ENCODE data around the gene TRIM9.

TRIM9 gene

DNA sequence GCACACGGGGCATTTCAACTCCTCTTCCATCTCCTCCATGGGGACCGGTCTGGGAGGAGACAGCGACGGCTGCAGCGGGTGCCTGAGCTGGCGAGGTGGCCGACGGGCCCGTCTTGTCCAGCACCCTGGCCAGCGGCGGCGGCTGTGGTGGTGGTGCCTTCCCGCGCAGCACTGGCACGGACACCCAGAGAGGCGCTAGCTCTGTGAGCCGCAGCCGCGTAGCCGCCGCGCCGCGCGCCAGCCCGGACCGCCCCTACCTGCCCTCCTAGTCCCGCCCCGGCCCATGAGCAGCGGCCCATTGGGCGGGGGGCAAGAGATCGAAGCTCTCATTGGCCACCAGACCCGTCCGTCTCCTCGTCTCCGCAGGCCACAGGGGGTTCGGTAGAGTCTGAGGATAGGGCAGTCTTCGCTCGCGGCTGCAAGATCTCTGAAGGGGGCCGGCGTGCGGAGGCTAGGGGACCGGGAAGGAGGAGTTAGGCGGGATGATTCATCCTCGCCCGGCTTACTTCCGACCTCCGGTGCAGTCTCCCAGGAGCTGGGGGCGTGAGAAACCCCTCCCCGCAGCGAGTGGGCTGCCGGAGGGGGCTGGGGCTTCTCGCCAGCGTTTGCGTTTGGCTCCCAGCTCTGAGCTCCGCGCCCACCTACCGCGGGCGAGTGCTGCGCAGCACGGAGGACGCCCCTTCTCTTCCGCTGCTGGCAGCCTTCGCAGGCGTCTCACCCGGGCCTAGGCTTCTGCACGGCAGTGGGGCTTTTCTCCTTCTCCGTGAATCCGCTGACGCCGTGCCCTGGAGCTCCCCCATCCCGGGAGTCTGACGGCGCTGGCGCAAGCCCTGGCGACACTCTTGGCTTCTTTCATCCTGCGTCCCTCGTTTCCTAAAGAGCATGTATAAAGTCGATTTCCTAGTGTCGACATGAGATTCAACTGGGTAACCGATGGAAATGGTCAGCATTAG is at the start of gene TRIM9:
TRIM9 (minus strand) TSS at position 205 of the 953 bp plus-strand sequence; CDS start at position 39, 166 bp downstream.
- DNase-seq, result peak; percentile 91 to 92

DNA sequence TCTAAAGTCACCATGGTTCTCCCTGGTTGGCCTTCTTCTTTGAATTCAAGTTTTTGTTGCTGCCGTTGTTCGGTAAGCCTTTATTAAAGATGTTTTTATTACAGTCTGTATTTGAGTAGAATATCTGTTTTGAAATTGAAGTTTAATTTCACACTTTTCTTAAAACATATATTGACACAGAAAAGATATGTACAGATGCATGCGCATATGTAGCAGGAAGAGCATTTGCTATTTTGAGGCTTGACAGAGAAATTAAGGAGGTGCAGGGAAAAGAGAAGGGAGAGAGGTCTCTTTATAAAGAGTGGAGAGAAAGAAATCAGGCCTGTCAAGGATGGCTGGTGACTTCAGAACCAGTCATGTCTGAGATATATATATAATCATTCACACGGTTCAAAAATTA is 46.0 kb upstream of the TRIM9 start:
- no peak for DNase-seq

DNA sequence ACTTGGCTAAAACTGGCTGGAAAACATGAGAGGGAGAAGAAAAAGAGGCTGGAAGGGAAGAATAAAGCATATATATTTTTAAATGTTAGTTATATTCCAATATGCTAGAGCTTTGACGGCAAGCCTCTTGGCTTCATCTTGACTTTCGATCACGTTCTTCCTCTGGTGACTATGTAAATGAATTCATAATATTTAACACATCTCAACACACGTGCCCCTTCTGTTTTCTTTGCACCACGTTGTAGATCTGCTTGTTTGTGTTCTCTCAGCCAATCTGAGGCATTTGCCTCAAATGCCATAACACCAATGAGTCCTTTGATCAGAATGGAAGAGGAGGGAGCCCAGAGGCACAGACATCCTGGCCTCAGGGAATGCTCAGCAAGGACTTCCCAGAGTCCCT is 45.4 kb upstream of the TRIM9 start:
- no peak for DNase-seq

DNA sequence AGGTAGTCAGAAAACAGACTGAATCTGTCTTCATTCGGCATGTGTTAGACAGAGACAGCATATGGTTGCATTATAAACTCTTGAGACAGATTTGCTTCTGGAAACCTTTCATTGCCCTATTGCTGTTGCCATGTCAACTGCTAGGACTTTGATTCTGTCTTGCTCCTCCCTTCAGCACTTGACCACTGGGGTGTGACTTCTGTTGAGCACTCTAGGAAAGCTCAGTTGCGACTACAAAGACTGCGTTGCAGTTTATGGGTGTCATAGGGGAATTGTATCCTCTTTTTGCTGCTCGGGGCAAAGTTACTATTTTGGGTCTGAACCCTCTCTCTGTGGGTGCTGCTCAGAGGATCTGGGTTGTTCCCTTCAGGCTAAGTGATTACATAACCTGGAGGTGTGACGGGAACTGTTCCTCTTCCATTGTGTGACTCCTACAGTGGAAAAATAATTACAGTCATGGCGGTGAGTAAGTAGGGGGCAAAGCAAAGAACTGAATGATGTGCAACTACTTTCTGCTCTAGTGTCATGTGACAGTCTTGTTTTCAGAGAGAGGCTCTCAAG is 44.3 kb upstream of the TRIM9 start:
- DNase-seq, result no peak

DNA sequence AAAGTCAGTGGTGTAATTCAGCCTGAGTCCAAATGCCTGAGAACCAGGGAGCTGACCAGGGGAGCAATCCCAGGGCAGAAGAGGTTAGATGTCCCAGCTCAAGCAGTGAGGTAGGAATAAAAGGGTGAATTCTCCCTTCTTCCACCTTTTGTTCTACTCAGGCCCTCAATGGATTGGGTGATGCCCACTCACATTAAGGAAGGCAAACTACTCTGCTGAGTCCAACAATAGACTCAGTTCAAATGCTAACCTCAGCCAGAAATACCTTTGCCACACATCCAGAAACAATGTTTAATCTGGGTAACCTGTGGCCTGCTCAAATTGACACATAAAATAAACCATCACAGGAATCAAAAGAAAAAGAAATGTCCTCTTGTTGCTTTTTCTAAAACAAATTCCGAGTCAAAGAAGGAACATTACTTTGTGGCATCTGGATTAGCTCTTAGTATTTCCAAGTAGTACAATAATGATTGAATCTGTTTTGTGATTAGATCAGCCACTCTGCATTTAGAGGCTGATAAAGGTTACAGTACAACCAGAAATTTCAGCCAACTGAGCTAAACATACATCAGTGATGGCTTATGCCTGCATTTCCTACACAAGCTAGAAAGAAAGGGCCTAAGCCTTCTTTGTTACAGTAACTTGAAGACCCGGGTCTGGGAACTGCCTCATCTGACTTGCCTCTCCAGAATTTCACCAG is 43.6 kb upstream of the TRIM9 start:
- no peak for DNase-seq

DNA sequence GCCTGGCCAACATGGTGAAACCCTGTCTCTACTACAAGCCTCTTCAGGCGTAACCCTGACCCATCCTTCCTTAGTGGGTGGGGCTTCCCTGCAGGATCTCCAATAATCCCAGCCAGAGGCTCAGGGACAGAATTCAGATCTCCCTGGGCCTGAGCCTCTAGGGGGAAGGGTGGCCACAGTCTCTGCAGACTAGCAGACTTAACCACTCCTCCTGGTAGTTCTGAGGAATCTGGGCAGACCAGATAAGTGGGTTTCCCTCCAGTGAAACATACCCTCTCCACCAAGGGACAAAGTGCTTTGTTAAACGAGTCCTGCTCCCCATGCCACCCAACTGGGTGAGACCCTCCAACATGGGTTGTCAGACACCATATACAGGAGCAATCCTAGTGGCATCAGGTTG is 36.6 kb upstream of the TRIM9 start:
- no peak for DNase-seq

DNA sequence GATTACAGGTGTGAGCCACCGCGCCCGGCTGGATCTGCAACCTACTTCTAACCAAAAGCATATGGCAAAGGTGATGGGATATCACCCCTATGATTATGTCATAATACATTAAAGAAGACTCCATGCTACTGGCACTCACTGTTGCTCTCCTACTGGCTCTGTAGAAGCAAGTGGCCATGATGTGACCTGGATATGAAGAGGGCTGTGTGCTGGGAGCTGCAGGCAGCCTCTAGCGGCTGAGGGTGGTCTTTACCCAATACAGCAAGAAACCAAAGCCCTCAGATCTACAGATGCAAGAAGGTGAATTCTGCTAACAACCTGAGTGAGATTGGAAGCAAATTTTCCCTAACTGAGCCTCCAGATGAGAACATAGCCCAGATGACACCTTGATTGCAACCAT is 34.2 kb upstream of the TRIM9 start:
- DNase-seq, result no peak

DNA sequence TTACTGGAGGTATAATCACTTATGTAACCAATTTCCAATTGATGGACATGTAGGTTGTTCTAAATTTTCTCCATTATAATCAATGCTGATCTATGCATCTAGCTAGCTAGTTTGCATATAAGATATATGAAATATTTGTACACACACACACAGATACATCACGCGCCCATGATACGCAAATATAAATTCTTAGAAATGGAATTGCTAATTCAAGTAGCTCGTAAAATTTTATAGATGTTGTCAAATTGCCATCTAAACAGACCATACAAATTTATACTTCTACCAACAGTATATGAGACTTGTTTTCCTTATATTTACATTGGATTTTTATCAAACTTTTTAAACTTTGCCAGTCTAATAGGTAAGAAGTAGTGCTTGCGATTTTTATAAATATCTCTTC is 29.1 kb upstream of the TRIM9 start:
- no peak for DNase-seq

DNA sequence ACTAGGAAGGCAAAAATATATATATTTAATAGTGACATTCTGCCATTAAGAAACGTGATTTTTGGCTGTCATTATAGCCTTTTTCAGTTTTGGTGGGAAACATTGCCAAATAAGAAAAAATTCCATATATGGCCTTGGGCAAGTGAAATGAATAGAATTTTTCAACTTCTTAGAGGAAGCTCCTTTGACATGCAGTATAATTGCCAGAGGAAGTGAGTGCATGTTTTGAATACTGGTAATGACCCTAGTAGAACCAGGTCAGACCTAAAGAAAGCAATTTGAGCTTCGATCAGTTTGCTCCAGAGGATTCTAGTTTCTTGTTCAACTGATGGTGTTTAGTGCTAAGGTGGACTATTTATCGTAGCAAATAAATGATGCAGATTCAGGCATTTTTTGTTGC is 26.2 kb upstream of the TRIM9 start:
- DNase-seq, result no peak

DNA sequence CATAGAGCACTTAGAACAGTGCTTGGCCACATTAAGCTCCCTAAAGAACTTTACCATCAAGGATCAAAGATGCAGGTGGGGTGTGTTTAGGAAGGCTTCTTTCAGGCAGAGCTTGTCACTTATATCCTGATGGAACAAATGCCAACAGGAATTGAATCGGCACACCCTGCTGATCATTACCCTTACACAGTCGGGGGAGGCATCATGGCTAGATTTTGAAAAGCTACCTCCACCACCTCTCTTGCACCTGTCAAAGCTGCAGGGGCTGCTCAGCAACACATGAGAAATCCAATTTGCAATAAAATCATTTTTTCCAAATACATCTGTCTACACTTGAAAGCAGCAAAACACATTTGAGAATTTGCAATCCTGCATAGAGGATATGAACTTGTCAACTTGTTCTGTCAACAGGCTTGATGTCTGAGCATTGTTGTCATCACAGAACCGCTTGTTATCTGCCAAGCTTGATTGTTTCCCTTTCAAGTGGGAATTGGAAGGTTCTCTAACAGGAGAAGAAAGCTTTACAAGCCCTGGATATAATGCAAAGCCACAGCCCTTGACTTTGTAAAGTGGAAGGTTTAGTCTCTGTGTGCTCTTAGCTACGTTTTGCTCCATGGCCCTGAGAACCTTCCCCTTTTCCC is 24.6 kb upstream of the TRIM9 start:
- DNase-seq, result no peak

DNA sequence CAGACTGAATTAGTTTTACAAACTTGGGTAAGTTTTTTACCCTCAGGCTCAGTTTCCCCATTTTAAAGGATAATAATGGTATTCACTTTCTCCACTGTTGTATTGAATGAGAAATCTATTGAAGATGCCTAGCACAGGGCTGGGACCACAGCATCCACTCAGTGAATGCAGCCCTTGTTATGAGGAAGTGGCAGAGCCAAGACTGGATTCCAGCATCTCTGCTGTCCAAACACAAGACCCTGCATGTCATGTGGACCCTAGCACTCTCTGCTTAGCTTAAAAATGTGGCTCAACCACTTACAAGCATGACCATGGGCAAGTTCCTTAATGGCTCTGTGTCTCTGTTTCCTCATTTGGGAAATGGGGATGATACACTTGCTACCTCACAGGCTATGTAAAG is 24.1 kb upstream of the TRIM9 start:
- no peak for DNase-seq

DNA sequence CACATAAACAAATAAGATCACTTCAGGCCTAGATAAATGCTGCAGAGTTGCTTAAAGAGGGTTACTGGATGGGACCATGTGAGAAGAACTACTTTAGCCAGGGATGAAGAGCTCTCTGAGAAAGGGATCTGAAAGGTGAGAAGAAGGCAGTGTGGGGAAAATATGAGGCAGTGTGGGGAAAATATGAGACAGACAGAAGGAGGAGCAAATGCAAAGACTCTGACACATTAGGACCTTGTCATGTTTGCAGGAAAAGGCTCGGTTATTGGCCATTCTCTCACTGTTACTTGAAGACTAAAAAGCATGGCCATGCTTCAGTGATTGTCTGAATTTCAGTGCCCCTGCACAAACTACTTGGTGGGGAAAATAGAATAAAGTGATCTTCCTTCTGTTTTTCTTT is 22.7 kb upstream of the TRIM9 start:
- DNase-seq, result no peak

DNA sequence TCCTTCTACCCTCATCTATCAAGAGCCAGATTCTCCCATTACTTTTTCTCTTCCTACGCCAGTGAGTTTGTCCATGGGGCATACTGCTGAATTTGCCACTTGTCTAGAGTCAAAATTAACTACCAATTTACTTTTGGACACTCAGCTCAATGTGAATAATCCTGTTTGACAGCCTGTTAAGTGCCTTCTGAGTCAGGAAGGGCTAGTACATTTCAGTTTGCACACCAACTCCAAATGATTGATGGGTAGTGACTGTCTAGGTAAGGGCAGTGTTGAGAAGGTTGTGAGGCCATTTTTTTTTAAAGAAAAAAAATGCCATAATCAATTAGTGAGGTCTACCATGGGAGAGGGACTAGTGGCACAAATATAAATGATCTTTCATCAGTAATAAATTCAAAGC is 21.8 kb upstream of the TRIM9 start:
- no peak for DNase-seq

DNA sequence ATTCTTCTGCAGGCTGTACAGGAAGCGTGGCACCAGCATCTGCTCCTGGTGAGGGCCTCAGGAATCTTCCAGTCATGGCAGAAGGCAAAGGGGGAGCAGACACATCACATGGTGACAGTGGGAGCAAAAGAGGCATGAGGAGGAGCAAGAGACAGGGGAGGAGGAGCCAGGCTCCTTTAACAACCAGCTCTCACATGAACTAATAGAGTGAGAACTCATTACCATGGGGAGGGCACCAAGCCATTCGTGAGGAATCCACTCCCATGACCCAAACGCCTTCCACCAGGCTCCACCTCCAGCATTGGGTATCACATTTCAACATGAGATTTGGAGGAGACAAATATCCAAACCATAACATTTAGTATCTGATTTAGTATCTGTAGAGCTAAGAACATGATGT is 14.7 kb upstream of the TRIM9 start:
- DNase-seq, result no peak

DNA sequence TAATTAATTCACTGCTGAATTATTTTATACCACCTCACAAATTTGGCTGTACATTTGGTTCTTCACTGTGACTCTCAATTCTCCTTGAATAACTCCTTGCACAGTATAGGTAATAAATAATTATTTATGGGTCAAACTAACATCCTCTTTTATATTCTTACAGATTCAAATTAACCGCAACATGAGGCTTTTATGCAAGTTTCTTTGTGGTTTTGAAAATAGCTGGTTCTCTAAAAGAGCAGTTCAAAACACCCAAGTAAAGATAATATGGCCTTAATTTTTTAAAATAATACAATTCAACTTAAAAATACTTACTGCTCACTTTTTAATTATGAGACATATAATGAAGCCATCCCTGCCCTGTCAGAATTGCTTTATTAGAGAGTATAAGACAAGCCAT is 12.9 kb upstream of the TRIM9 start:
- no peak for DNase-seq

DNA sequence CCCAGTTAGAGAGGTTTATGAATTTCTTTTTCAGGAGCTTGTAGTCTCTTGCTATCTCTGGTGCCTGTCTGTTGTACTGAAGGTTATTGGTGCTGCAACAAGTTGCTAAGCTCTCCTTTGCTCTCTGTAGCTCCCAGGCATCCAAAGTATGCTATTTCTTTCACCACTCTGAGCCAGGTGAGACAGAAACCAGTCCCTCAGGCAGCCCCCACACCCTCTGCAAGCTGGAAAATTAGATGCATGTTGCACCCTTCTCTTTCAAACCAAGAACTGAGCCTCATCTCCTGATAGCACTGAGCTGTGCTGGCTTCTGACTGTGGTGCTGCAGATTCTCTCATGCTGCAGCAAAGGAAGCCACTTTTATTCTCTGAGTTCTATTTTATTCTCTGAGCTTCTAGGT is 9.6 kb upstream of the TRIM9 start:
- no peak for DNase-seq

DNA sequence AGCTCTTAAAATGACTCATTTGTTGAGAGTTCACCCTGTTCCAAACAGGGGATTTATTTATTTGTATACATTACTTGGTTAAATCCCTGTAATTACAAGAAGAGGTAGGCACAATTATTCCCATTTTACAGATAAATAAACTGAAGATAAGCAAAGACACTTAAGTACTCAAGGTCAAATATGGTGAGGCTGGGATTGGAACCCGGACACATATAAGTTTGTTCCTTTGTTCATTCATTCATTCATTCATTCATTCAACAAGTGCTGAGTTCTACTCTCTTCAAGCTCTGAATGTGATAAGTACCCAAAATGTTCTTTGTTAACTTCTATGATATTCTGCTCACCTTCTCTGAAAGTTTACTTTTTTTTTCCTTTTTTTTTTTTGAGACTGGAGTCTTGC is 2.4 kb upstream of the TRIM9 start:
- no peak for DNase-seq

DNA sequence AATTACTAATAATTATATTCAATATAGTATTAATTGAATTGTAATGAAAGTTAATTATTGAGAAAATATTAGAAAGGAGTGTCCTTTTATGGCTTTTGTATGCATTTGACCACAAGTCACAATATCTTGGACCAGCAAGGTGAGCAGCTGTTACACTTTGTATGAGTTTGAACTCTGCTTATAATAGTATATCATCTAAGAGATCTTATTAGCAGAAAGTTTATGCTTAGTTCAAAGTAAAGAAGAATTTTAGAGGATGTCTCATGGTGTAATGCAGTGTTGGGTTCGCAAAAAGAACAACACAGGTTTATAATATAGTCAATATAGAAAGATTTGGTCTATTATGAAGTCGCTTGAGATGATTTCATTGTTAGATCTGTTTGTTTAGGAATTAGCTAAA is 2.0 kb upstream of the TRIM9 start:
- DNase-seq, result no peak

DNA sequence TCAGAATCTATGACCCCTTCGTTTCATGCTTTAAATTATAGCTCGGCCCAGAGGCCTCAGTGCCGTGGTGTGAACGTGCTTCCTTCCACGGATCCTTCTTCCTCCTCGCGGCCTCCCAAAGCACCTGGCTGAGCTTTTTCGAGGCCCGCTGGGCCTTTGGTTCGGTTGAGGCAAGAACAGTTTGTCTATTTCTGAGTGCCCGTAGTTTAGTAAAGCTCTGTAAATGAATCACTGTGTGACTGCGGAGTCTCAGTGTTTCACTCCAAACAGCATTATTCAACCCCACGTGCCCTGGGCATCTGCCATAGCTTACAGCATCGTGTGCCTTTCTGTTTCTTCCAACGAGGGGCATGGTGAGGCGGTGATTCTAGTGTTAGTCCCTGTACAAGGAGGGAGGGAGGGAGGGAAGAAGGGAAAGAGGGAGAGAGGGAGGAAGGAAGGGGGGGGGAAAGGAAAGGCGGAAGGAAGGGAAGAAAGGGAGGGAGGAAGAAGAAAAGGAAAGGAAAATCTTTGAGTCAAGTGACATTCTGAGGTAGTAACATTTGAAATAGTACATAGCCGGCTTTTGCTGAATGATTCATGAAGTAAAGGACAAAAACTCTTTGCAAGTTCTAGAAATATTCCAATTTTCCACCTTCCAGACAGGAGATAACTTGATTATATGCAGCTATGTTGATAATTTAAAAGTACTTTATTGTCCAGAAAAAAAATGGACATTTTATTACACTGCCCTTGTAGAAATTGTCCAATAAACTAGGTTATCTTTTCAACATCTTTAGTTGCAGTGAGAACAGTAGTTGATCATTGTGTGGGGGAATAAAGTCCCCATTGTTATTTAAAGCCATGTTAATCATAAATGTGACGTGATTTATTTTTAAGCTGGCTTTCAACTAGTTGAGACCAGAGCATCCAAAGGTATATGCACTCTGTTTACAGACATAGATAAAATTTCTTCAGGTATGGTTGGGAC is 1.2 kb upstream of the TRIM9 start:
- DNase-seq, result no peak

DNA sequence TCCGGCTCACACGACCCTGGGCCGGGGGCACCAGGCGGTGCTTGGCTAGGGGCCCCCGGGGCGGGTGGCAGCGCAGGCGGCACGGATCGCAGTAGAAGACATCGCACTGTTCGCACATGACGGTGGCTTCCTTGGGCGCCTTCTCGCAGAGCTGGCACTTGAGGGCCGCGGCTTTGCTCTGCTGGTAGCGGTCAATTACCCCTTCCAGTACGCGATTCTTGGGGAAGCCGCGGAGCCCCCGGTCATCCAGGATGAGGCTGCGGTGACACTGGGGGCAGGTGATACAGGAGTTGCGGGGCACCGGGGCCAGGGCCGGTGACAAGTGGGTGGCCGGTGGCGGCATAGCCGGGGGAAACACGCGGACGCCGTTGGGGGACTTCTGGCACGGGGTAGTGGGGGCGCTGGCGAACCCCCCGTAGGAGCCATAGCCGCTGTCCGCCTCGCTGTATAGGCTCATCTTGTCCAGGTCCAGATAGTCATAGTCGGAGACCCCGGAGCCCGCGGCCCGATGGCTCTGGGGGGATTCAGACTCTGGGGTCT is 553 bp downstream of the TRIM9 start:
- DNase-seq, result no peak

DNA sequence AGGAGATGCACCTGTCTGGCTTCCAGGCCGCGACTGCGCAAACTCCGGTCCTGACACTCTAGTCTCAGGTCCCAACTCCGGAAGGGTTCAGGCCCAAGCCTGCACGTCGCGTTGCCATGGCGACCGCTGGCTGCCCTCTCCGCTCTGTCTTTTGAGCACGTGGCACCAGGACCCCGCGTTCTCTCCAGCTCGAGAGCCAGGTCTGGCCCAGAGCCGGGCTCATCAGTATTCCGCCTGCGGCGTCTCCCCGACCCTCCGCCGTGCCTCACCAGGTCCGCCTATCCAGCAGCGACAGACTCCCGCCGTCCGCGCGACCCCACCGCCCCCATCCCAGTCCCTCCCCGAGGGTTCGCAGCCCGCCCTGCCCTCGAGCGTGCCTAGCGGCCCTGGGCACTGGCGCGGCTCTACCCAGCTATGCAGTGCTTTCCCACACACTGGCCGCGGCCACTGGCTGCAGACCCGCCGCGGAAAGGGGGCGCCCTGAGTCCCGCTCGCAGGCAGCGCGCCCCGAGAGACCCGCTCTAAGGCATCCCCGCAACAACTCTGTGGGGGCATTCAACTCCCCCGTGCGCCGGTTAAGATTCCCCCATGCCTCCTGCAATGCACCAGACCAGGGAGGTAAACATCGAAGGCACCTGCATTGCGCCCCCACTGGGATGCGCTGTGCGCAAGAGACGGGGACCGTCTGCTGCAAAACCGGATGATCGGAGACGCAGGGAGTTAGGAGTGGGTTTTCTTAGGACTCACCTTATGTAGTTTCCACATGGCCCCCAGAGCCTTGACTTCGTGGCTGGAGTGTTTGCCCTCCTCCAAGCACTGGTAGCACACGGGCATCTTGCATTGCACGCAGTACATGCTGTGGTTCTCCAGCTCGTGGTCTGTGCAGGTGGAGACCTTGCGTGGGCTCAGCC is 1.3 kb downstream of the TRIM9 start:
- DNase-seq, result peak; percentile 26 to 51
